HEK293T (cell line): ENCODE measurements around the gene RNF130.

Experiments
- ARNT ChIP-seq: fragments of 450-650 bp; IDR thresholded peaks from 2 replicates; pipeline ENCODE4 v1.6.1; 2017; ENCODE audit warnings: mild to moderate bottlenecking
- BHLHE40 ChIP-seq: fragments of 450-650 bp; IDR thresholded peaks from 2 replicates; pipeline ENCODE4 v1.6.1; 2016; ENCODE audit warnings: mild to moderate bottlenecking, moderate library complexity, borderline replicate concordance
- ELF4 ChIP-seq: fragments of 450-650 bp; IDR thresholded peaks from 2 replicates; pipeline ENCODE4 v1.6.1; 2017; ENCODE audit warnings: antibody characterized with exemption
- FOXA1 ChIP-seq: fragments of 450-650 bp; IDR thresholded peaks from 2 replicates; pipeline ENCODE4 v1.6.1; 2016; ENCODE audit warnings: mild to moderate bottlenecking
- FOXK2 ChIP-seq: fragments of 450-650 bp; IDR thresholded peaks from 2 replicates; pipeline ENCODE4 v1.6.1; 2016; ENCODE audit warnings: mild to moderate bottlenecking
- FOXM1 ChIP-seq: fragments of 450-650 bp; IDR thresholded peaks from 2 replicates; pipeline ENCODE4 v1.6.1; 2017; ENCODE audit warnings: mild to moderate bottlenecking, borderline replicate concordance
- HDGF ChIP-seq: fragments of 450-650 bp; IDR thresholded peaks from 2 replicates; pipeline ENCODE4 v1.6.1; 2017; ENCODE audit warnings: antibody characterized with exemption, borderline replicate concordance
- LEF1 ChIP-seq: fragments of 450-650 bp; IDR thresholded peaks from 2 replicates; pipeline ENCODE4 v1.6.1; 2017; ENCODE audit warnings: mild to moderate bottlenecking, borderline replicate concordance
- NFRKB ChIP-seq: fragments of 450-650 bp; IDR thresholded peaks from 2 replicates; pipeline ENCODE4 v1.6.1; 2016; ENCODE audit warnings: mild to moderate bottlenecking, moderate library complexity
- SP1 ChIP-seq: fragments of 450-650 bp; IDR thresholded peaks from 2 replicates; pipeline ENCODE4 v1.6.1; 2017
- SUZ12 ChIP-seq: fragments of 450-650 bp; IDR thresholded peaks from 2 replicates; pipeline ENCODE4 v1.6.1; 2016; ENCODE audit warnings: mild to moderate bottlenecking
- TARDBP ChIP-seq: fragments of 450-650 bp; IDR thresholded peaks from 2 replicates; pipeline ENCODE4 v1.6.1; 2016
- ZNF384 ChIP-seq: fragments of 450-650 bp; IDR thresholded peaks from 2 replicates; pipeline ENCODE4 v1.6.1; 2016
- TF ChIP-seq, protein P1 (sequence below): fragments of 450-650 bp; IDR thresholded peaks from 2 replicates; pipeline ENCODE4 v1.6.1; 2016

DNA sequence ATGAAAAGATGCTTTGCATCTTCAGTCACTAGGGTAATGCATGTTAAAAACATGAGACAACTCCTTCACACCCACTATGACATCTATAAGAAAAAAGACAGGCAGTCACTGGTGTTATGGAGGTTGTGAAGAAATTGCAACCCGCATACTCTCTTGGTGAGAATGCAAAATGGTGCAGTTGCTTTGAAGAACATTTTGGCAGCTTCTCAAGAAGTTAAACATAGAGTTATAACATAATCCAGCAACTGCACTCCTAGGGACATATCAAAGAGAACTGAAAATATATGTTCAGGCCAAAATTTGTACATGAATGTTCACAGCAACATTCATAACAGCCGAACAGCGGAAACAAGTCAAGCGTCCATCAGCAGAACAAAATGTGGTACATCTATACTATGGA, 117.6 kb downstream of the RNF130 start:
- TF ChIP-seq SUZ12 (no peak), BHLHE40 (no peak), SP1 (no peak), ZNF384 (no peak), HDGF (no peak), FOXM1 (no peak), FOXK2 (no peak), ELF4 (no peak), NFRKB (no peak), ARNT (no peak), LEF1 (no peak), TARDBP (no peak), FOXA1 (no peak)
- TF ChIP-seq, protein P1, sequence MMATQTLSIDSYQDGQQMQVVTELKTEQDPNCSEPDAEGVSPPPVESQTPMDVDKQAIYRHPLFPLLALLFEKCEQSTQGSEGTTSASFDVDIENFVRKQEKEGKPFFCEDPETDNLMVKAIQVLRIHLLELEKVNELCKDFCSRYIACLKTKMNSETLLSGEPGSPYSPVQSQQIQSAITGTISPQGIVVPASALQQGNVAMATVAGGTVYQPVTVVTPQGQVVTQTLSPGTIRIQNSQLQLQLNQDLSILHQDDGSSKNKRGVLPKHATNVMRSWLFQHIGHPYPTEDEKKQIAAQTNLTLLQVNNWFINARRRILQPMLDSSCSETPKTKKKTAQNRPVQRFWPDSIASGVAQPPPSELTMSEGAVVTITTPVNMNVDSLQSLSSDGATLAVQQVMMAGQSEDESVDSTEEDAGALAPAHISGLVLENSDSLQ: no peak
